Spleen (tissue), 11 donors: ENCODE data around the gene BAIAP2L2. TPM values are rescaled to one million over a fixed set of nuclear protein-coding genes. Genes with fewer than 3 reads are reported as not detected.
A peak's percentile ranks its signal among the peaks of the same experiment; 100 is the strongest.

ENCODE experiments used
- DNase-seq: peaks from one replicate; pipeline ENCODE4 v3.0.0-alpha.2; 2020
- H3K27ac ChIP-seq, 8 donors: fragments of 200-600 bp; sonication (generic) in 7 of 8; 1 replicate in 4 of 8; 2 replicates in 4 of 8; pipeline versions ENCODE4 v1.5.0 to v1.8.0; 2016 to 2021; ENCODE audit warnings: inconsistent platforms in 4 of 8, mild to moderate bottlenecking in 4 of 8, moderate library complexity in 1 of 8
- H3K27me3 ChIP-seq, 7 donors: fragments of 200-600 bp; sonication (generic) in 6 of 7; replicated peaks in 1 of 7; 1 replicate in 4 of 7; 2 replicates in 3 of 7; pipeline versions ENCODE4 v1.5.0 to v1.8.0; 2016 to 2021; ENCODE audit warnings: inconsistent platforms in 3 of 7, mild to moderate bottlenecking in 1 of 7
- H3K36me3 ChIP-seq, 6 donors: fragments of 200-600 bp; sonication (generic) in 5 of 6; 1 replicate in 4 of 6; 2 replicates in 2 of 6; pipeline versions ENCODE4 v1.5.0 to v1.8.0; 2016 to 2021; ENCODE audit warnings: inconsistent platforms in 2 of 6
- H3K4me1 ChIP-seq, 6 donors: fragments of 200-600 bp; sonication (generic) in 5 of 6; 1 replicate in 3 of 6; 2 replicates in 3 of 6; pipeline versions ENCODE4 v1.5.0 to v1.8.0; 2016 to 2021; ENCODE audit warnings: inconsistent platforms in 3 of 6
- H3K4me3 ChIP-seq, 8 donors: fragments of 200-600 bp; sonication (generic) in 7 of 8; 1 replicate in 4 of 8; 2 replicates in 4 of 8; pipeline versions ENCODE4 v1.5.0 to v1.8.0; 2016 to 2021; ENCODE audit warnings: inconsistent platforms in 4 of 8, mild to moderate bottlenecking in 4 of 8, moderate library complexity in 2 of 8
- H3K9me3 ChIP-seq, 8 donors: fragments of 200-600 bp; sonication (generic) in 7 of 8; 1 replicate in 4 of 8; 2 replicates in 4 of 8; pipeline versions ENCODE4 v1.5.0 to v1.8.0; 2016 to 2021; ENCODE audit warnings: inconsistent platforms in 4 of 8
- POLR2A ChIP-seq, 3 donors: fragments of 450-650 bp; IDR thresholded peaks; one replicate each; pipeline ENCODE4 v1.5.1; 2017; ENCODE audit warnings: antibody characterized with exemption in 3 of 3, mild to moderate bottlenecking in 1 of 3
- POLR2AphosphoS5 ChIP-seq, 3 donors: sonication (generic); formaldehyde crosslinking; IDR thresholded peaks; one replicate each; pipeline ENCODE4 v1.5.1; 2017; ENCODE audit warnings: antibody characterized with exemption in 3 of 3
- WGBS, 5 donors: extraction: QIAGEN DNeasy Blood & Tissue Kit in 3 of 5; methylation state at CpG; one replicate each; pipeline versions ENCODE4 v1.1.5 to v1.1.7; 2013 to 2018; 5-methylcytosine and 5-hydroxymethylcytosine counted together
- intact Hi-C: fragments of 100-400 bp; cut with DNase I; formaldehyde crosslinking; loops from one replicate; pipeline ENCODE4 v1.15.0; 2023; ENCODE audit warnings: low total_unique reads
- polyA plus RNA-seq, 3 donors: library from polyadenylated mRNA; stranded (reverse); fragments of 200-250 nt; gene quantifications; one replicate each; pipeline ENCODE4 v1.2.1, GENCODE V29; 2013
- total RNA-seq, 7 donors: library from RNA; depleted of rRNA in 3 of 7; stranded (reverse); fragments of >200 nt in 3 of 7; fragmentation: NEBNext Ultra II Directional in 4 of 7; extraction: Animal tissue kit (Norgen Biotek cat#: 25700) in 4 of 7; gene quantifications; one replicate each; pipeline versions ENCODE4 v1.1.0 to v1.2.1, GENCODE V29; 2016 to 2021
- TF ChIP-seq, protein P1 (sequence below), 11 experiments: fragments of 200-600 bp in 7 of 11; fragments of 450-650 bp in 4 of 11; sonication (generic) in 4 of 11; IDR thresholded peaks in 8 of 11; conservative IDR thresholded peaks in 3 of 11; 1 replicate in 7 of 11; 2 replicates in 4 of 11; pipeline versions ENCODE4 v1.4.0 to v1.8.0; 2016 to 2021; ENCODE audit warnings: antibody characterized with exemption in 11 of 11, inconsistent platforms in 4 of 11, mild to moderate bottlenecking in 1 of 11
- donor health status: healthy with polysubstance abuse.
- donor health status: DM: no; HTN: no; CAD: no; lungs with moderate emphysema.
- donor health status: DM: no; HTN: no; CAD: no.
- donor health status: Bipolar disorder and iron deficiency.
- donor health status: healthy.
- donor health status: DM: no; HTN: no; CAD: no.
- donor health status: DM: yes; HTN: yes; CAD: no.

Gene BAIAP2L2
- total and polyA plus RNA-seq, 10 donors: 0.37 to 3.0 (median 0.91) TPM

DNA sequence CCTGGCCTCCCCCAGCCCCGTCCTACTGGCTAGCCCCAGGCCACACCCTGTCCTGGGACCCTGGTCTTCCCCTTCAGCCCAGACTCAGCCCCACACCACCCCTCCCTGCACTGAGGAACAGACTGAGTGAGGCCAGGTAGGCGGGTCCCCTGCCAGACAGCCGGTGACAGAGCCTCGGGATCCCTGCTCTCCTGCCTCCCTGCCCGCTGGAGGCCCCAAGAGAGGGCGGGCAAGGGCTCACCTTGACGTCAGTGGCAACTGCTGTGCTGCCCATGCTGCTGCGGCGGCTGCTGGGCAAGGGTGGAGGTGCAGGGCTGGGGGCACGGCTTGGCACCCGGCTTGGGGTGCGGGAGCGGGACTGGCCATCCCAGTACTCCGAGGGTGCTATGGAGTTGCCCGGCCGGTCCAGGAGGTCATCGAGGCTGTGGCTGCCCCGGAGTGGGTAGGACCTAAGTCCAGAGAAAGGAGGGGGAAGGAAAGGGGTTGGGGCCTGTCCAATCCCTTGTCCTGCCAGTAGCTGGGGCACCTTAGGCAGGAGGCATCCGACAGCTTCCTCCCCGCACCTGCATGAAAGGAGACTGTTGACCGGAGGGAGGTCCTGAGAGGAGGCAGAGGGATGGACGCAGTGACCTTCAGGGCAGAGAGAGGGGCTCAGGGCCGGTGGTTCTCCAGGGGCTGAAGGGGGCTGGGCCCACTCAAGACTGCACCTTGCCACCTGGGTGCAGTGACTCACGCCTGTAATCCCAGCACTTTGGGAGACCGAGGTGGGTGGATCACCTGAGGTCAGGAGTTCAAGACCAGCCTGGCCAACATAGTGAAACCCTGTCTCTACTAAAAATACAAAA is 24.3 kb downstream of the BAIAP2L2 start:
- no peak for TF ChIP-seq POLR2A (IDR thresholded peaks at IDR 0.05)
- TF ChIP-seq, protein P1, sequence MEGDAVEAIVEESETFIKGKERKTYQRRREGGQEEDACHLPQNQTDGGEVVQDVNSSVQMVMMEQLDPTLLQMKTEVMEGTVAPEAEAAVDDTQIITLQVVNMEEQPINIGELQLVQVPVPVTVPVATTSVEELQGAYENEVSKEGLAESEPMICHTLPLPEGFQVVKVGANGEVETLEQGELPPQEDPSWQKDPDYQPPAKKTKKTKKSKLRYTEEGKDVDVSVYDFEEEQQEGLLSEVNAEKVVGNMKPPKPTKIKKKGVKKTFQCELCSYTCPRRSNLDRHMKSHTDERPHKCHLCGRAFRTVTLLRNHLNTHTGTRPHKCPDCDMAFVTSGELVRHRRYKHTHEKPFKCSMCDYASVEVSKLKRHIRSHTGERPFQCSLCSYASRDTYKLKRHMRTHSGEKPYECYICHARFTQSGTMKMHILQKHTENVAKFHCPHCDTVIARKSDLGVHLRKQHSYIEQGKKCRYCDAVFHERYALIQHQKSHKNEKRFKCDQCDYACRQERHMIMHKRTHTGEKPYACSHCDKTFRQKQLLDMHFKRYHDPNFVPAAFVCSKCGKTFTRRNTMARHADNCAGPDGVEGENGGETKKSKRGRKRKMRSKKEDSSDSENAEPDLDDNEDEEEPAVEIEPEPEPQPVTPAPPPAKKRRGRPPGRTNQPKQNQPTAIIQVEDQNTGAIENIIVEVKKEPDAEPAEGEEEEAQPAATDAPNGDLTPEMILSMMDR (IDR thresholded peaks at IDR 0.05 in 8 of 11, conservative IDR thresholded peaks at IDR 0.05 in 3 of 11): no peak
- TF ChIP-seq POLR2AphosphoS5 (IDR thresholded peaks at IDR 0.05): no peak
- Histone ChIP-seq H3K36me3 (peaks cover 0 to 9% (median 0%) of the 10 kb centered on the region in 6 donors), H3K27ac (no peak overlapping the region), H3K4me1 (peaks cover 11 to 35% (median 24%) of the 10 kb centered on the region in 6 donors), H3K27me3 (peaks cover 3 to 55% (median 38%) of the 10 kb centered on the region in 7 donors), H3K4me3 (no peak overlapping the region), H3K9me3 (no peaks in the 10 kb centered on the region)
- no peak for DNase-seq
- intact Hi-C loops: no loop called here
- 84 to 95% (median 92%) methylated on average over 6 to 25 of the region's 25 CpGs for WGBS, 5 donors

DNA sequence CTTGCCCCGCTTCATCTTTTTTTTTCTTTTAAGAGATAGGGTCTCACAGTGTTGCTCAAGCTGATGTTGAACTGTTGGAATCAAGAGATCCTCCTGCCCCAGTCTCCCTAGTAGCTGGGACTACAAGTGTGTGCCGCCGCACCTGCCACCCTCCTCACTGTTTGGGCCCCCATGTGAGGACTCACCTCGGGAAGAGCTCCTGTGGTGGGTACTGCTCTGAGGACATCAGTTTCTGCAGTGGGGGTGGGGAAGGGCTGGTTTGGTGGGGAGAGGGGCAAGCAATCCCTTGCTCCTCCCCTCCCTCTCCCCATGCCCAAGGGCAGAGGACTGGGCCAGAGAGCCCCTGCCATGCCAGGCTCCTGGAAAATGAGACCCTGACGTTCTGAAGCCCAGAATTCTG is 25.0 kb downstream of the BAIAP2L2 start:
- intact Hi-C loops: no loop called here
- WGBS, 5 donors: 64 to 86% (median 72%) methylated on average over 5 of the region's 5 CpGs
- H3K4me1 ChIP-seq: peaks cover 11 to 42% (median 31%) of the 10 kb centered on the region in 6 donors
- peaks cover 0 to 9% (median 0%) of the 10 kb centered on the region in 6 donors for H3K36me3 ChIP-seq
- no peak overlapping the region for H3K4me3 ChIP-seq
- DNase-seq: no peak
- no peak overlapping the region for H3K27ac ChIP-seq
- H3K9me3 ChIP-seq: no peaks in the 10 kb centered on the region
- TF ChIP-seq, protein P1 (IDR thresholded peaks at IDR 0.05 in 8 of 11, conservative IDR thresholded peaks at IDR 0.05 in 3 of 11): no peak
- TF ChIP-seq POLR2AphosphoS5 (IDR thresholded peaks at IDR 0.05) (no peak), POLR2A (IDR thresholded peaks at IDR 0.05) (no peak)
- H3K27me3 ChIP-seq: peaks cover 3 to 62% (median 44%) of the 10 kb centered on the region in 7 donors

DNA sequence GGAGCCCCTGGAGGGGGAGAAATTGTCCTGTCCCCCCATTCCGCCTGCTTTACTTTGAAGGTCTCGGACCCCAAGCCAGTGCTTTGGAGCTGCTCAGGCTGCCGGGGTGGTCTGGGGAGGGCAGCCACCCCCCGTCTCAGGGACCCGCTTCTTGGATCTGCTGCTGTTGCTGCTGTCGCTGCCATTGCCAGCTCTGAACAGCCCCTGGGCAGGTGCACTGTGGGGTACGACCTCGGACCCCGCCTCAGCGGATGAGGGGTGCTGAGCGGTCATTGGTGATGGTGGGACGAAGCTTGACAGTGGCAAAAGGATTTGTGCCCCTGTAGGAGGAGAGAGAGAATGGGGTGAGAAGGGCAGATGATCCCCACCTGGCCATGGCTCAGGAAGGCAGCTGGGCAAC is 25.4 kb downstream of the BAIAP2L2 start:
- Histone ChIP-seq H3K9me3 (no peaks in the 10 kb centered on the region), H3K4me1 (peaks cover 11 to 44% (median 31%) of the 10 kb centered on the region in 6 donors), H3K27ac (no peak overlapping the region), H3K36me3 (peaks cover 0 to 9% (median 0%) of the 10 kb centered on the region in 6 donors), H3K27me3 (peaks cover 3 to 67% (median 44%) of the 10 kb centered on the region in 7 donors), H3K4me3 (no peak overlapping the region)
- TF ChIP-seq, protein P1 (IDR thresholded peaks at IDR 0.05 in 8 of 11, conservative IDR thresholded peaks at IDR 0.05 in 3 of 11): no peak
- TF ChIP-seq POLR2AphosphoS5 (IDR thresholded peaks at IDR 0.05): no peak
- no peak for TF ChIP-seq POLR2A (IDR thresholded peaks at IDR 0.05)
- 90 to 96% (median 95%) methylated on average over 12 of the region's 12 CpGs for WGBS, 5 donors
- DNase-seq: no peak
- intact Hi-C loops: no loop called here

DNA sequence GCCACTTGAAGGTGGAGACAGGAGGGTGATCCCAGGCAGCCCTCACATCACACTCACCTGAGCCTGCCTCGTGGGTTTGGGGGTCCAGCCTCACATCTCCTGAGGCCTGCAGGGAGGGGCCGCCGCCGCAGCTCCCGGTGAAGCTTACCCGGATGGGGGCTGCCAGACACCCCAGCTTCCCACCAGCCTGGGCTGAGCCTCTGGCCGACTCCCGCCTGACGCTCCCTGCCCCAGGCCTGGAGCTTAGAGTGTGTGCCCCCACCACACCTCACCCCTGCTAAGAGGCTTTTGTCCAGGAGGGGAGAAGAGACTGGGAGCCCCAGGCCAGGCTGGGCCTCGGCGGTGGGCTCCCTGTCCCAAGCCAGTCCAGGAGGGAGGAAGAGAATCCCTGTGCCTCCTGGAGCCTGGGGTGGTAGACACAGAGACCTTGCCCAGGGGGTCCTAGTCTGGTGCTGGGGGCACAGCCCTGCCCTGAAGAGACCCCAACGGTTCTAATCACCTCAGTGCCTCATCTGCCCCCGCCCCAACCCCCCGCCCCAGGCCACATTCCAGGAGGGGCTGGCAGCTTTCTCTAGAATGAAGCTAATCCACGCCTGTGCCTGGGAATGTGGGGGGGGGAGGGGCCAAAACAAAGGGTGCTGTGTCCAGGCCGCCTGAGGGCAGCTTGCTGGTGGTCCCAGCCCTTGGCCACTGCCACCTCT is 26.4 kb downstream of the BAIAP2L2 start, which contains the start of gene SLC16A8:
Gene SLC16A8, minus strand, starts transcription at position 254 of the 701 bp plus-strand sequence. CDS start 1,311 bp downstream, outside the sequence.
- Histone ChIP-seq H3K9me3 (no peaks in the 10 kb centered on the region), H3K27ac (no peak within 1 kb of the TSS), H3K4me3 (no peak within 1 kb of the TSS), H3K36me3 (peaks cover 0 to 9% (median 0%) of the 10 kb centered on the region in 6 donors), H3K4me1 (peaks cover 11 to 39% (median 31%) of the 10 kb centered on the region in 6 donors), H3K27me3 (peaks cover 3 to 59% (median 36%) of the 10 kb centered on the region in 7 donors)
- TF ChIP-seq, protein P1 (IDR thresholded peaks at IDR 0.05 in 8 of 11, conservative IDR thresholded peaks at IDR 0.05 in 3 of 11): no peak
- TF ChIP-seq POLR2AphosphoS5 (IDR thresholded peaks at IDR 0.05) (no peak), POLR2A (IDR thresholded peaks at IDR 0.05) (no peak)
- peak; percentile 63 for DNase-seq
- WGBS, 5 donors: 78 to 91% (median 87%) methylated on average over 12 to 16 of the region's 16 CpGs
- intact Hi-C loops: no loop called here
